LNCAP (cell line): ENCODE data around the gene NUBP1.

ENCODE experiments used
- CTCF ChIP-seq: fragments of 450-650 bp; IDR thresholded peaks from 2 replicates; pipeline ENCODE4 v1.5.1; 2017; ENCODE audit warnings: mild to moderate bottlenecking

The NUBP1 gene

DNA sequence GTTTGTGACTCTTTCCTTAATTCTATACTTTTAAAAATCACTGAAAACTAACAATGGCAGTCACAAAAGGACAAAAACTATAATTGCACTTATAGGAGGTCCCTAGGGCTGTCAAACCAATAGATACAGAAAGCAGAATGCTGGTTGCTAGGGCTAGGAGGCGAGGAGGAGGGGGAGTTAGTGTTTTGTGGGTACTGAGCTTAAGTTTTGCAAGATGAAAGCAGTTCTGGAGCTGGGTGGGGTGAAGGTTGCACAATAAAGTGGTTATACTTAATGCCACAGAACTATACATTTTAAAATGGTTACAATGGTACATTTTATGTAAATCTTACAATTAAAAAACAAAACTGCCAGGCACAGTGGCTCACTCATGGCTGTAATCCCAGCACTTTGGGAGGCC, 27.3 kb downstream of the NUBP1 start:
- TF ChIP-seq CTCF = no peak

GRCh38 chr16:10776280-10776679, 32.6 kb downstream of the NUBP1 start:
- no peak for TF ChIP-seq CTCF

DNA sequence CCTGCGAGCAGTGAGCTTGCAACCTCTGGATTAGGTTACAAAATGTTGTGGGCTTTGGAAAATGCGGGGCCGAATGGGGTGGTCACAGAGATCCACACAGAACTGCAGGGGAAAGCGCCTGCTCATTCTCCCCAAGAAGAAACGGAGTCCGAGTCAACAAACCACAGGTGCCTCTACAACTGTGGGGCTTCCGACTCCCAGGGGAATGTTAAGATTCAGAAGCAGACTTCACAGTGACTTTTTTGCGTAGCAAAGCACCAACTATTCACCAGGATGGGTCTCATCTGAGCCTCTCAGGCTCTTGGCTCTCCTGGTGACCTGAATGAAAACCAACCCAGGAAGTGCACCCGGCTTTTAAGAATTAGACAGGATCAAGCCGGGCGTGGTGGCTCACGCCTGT, 33.7 kb downstream of the NUBP1 start:
- no peak for TF ChIP-seq CTCF

DNA sequence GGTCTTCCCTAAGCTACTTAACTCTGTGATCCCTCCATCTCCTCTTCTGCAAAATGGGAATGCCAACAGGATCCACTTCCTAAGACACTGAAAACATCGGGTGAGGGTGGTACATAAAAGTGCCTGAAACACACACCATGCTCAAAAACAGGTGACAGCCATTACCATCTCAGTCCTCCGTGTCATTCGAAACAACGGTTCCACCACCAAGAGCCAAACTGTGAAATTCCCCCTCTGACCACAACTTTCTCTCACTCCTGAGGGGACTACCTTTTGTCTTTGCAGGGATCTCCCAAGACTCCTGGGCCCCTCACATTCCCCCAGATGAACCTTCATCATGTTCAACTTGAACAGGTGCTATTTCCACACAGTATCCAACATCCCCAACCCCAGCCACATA, 37.0 kb downstream of the NUBP1 start:
- no peak for TF ChIP-seq CTCF

- no peak for TF ChIP-seq CTCF
Observed at GRCh38 chr16:10782628-10783027, 39.0 kb downstream of the NUBP1 start.

- TF ChIP-seq CTCF = no peak
Observed at GRCh38 chr16:10787304-10787703, 43.7 kb downstream of the NUBP1 start.

GRCh38 chr16:10791048-10791447, 47.4 kb downstream of the NUBP1 start:
- no peak for TF ChIP-seq CTCF

DNA sequence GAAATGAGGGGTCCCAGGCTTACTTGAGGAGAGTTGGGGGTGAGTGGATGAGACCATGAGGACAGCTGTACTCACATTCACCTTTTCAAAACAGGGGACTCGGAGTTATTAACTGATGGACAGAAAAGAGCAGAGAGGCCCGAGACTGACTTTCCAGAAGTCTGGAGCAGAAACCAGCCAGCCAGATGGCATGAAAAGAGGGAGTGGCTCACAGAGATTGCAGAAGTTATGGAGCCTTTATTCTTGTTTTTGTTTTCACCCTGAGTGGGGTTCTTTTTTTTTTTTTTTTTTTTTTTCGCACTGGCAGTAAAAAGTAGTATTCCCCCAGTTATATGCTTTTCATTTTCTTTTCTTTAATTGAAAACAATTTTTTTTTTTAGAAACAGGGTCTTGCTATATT, 56.1 kb downstream of the NUBP1 start:
- no peak for TF ChIP-seq CTCF
